ENCODE data around the gene XRCC6. TPM values are rescaled to one million over a fixed set of nuclear protein-coding genes. Genes with fewer than 3 reads are reported as not detected.

XRCC6 gene
- total and polyA plus RNA-seq, 2 of the 13 experiments (the other 11 are each of a cell fraction or from before 2014, with no cell fraction given) = 124 to 625 TPM

- TF ChIP-seq ARID5B (CRISPR knock-in tag; IDR thresholded peaks at IDR 0.05) = peak; percentile 24; the same call in 1 of the 2 replicates
- 0 out of 2 replicates have a peak, but pooled peaks have one; percentile 24 for TF ChIP-seq MXD4 (CRISPR knock-in tag; IDR thresholded peaks at IDR 0.05)
- no peak for TF ChIP-seq ZNF556 (CRISPR knock-in tag; IDR thresholded peaks at IDR 0.05; ENCODE audit: borderline replicate concordance)
- TF ChIP-seq ARNT2 (CRISPR knock-in tag; IDR thresholded peaks at IDR 0.05; ENCODE audit: low read depth) = 0 out of 2 replicates have a peak, but pooled peaks have one; percentile 19
- no peak for TF ChIP-seq ZBTB43 (CRISPR knock-in tag; conservative IDR thresholded peaks at IDR 0.05)
- no peak for TF ChIP-seq ETV5 (CRISPR knock-in tag; IDR thresholded peaks at IDR 0.05; ENCODE audit: borderline replicate concordance)
- TF ChIP-seq ZNF563 (CRISPR knock-in tag; IDR thresholded peaks at IDR 0.05) = peak; percentile 30; the same call in 1 of the 2 replicates
- TF ChIP-seq RARG (CRISPR knock-in tag; IDR thresholded peaks at IDR 0.05; ENCODE audit: low read depth) = no peak
- TF ChIP-seq MIER2 (CRISPR knock-in tag; IDR thresholded peaks at IDR 0.05) = no peak
- TF ChIP-seq MTA1 (CRISPR knock-in tag; IDR thresholded peaks at IDR 0.05; ENCODE audit: borderline replicate concordance) = no peak
- no peak for TF ChIP-seq ZNF788 (CRISPR knock-in tag; IDR thresholded peaks at IDR 0.05; ENCODE audit: borderline replicate concordance)
- no peak for TF ChIP-seq MTF1 (CRISPR knock-in tag; IDR thresholded peaks at IDR 0.05)
- TF ChIP-seq U2AF1 (optimal IDR thresholded peaks at IDR 0.05; ENCODE audit: low read depth, low read length) = no peak
- peak; percentile 67 to 82; a peak in 3 of 4 replicates for TF ChIP-seq POLR2A (IDR thresholded peaks at IDR 0.05; ENCODE audit: insufficient read depth in 1 of 2, low read depth in 2 of 2, low read length in 2 of 2)
- TF ChIP-seq ZGPAT (CRISPR knock-in tag; IDR thresholded peaks at IDR 0.05) = no peak; the same call in 1 of the 2 replicates
- no peak for TF ChIP-seq HNRNPUL1 (IDR thresholded peaks at IDR 0.05; ENCODE audit: low read depth, low read length)
- TF ChIP-seq JARID2 (CRISPR knock-in tag; IDR thresholded peaks at IDR 0.05; ENCODE audit: insufficient replicate concordance) = no peak
- no peak for TF ChIP-seq E2F1 (CRISPR knock-in tag; IDR thresholded peaks at IDR 0.05)
- no peak for TF ChIP-seq PHF21A (CRISPR knock-in tag; IDR thresholded peaks at IDR 0.05)
- TF ChIP-seq ZNF101 (CRISPR knock-in tag; IDR thresholded peaks at IDR 0.05; ENCODE audit: borderline replicate concordance, low read depth) = no peak
- TF ChIP-seq ZNF704 (CRISPR knock-in tag; IDR thresholded peaks at IDR 0.05; ENCODE audit: borderline replicate concordance) = no peak
These were observed 451 bp upstream of the XRCC6 start, which contains the start of gene DESI1 (continued) for GRCh38 chr22:41620589-41621098.
